Measurements from ENCODE around the gene HIF3A.
"Not testable (repeated sequence)": the region's sequence is repeated elsewhere in the genome, so short reads cannot be mapped to it uniquely, and the experiment has no call there.

Gene HIF3A

DNA sequence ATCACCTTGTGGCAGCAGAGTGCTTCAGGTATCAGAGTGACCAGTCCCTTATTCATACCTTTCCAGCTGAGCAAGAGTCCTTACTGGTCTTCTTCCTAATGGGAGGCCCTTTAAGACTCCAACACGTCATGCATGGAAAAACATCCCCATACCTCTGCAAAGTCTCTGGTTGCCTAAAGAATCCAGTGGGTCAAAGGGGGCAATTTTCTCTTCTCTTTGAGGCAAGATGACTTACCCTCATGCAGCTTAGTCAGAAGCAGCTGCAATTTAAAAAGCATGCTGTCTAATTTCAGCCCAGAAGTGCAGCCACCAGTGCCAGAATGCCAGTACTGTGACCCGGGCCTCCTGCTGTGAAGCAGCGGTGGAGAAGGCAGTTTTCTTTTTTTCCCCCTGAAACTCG lies 68.7 kb downstream of the HIF3A start:
- DNase-seq, result no peak

DNA sequence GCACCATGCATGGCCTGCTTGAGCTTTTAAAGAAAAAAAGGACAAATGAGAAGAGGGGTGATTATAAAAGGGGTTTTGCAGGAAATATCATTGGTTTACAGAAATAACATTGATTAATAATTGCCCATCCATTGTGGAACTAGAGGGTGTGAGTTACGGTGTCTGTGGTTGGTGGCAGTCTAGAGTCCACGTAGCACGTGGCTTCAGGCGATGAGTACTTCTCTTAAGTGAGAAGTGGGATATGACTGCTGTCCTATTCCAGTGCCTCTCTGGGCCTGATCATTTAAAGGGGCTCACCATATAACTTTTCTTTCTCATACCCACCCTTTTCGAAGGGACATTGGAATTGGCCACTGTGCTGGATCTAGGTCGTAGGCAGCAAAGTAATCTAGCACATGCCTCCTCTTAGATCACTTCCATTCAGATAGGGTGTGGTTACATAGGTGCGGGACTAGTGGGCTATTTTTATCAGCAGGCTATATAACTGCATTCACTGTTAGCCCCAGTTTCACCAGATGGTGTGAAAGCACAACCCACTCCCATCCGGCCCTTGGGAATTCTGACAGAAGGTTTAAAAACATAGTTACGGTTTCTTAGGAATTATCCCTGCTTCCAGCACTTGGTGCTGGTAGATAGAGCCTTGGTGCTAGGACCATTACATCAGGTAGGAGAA lies 69.9 kb downstream of the HIF3A start:
- no peak for DNase-seq

DNA sequence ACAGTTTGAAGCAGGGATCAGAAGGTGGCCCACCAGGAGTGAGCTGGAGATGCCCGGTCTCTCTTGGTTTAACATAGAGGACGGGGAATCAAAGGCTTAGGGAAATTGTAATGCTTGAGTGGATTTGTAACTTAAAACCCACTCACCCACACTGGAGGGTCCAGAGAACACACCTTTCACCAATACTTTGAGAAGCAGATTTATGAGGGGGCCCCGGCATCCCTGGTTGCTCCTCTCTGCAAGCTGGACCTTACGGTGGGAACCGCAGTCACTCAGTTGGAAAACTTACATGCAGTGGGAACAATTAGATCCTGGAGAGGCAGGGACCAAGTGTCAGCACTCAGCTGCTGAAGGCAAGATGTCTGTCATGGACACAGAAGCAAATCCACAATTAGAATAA lies 70.6 kb downstream of the HIF3A start:
- DNase-seq, result no peak

DNA sequence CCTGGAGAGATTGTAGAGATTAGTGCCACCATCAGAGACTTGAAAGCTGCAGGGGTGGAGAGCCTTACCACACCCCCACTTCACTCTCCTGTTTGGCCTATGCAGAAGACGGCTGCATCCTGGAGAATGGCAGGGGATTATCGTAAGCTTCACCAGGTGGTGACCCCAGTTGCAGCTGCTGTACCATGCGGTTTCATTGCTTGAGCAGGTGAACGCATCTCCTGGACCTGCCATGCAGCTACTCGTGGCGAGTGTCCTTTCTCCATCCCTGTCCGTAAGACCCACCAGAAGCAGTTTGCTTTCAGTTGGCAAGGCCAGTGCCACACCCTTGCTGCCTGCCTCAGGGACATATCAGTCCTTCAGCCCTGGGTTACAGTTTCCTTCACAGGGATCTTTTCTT lies 71.3 kb downstream of the HIF3A start:
- no peak for DNase-seq

DNA sequence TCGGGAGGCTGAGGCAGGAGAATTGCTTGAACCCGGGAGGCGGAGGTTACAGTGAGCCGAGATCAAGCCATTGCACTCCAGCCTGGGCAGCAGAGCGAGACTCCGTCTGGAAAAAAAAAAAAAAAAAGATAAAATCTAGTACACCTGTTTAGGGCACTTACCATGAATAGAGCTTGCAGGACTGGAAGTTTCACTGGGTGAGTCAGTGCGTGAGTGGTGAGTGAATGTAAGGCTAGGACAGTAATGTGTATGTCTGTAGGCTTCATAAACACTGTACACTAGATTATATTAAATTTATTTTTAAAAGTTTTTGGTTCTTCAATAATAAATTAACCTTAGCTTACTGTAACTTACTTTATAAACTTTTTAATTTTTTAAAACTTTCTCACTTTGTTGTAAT lies 73.0 kb downstream of the HIF3A start:
- DNase-seq, result no peak

DNA sequence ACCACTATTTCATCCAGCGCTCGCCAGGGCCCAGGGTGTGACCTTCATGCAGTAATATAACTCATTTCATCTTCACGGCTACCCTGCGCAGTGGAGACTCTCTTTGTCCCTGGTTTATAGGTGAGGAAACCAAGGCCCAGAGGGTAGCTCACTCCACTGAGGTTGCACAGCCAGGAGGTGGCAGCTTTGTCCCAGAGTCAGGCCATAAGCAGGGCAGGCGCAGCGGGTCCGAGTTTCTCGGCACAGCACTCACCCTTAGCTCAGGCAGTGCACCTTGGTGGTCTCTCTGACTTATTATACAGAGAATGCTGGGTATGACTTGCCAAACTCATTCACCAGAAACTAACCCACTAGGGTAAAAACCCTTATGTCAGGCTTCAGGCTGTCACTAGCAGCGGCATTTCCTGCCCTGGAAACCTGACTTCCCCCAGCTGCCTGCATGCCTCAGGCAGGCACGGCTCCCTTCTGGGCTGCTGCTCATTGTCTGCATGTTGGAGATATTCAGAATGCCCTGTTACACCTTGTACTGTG lies 74.6 kb downstream of the HIF3A start:
- DNase-seq, result no peak

DNA sequence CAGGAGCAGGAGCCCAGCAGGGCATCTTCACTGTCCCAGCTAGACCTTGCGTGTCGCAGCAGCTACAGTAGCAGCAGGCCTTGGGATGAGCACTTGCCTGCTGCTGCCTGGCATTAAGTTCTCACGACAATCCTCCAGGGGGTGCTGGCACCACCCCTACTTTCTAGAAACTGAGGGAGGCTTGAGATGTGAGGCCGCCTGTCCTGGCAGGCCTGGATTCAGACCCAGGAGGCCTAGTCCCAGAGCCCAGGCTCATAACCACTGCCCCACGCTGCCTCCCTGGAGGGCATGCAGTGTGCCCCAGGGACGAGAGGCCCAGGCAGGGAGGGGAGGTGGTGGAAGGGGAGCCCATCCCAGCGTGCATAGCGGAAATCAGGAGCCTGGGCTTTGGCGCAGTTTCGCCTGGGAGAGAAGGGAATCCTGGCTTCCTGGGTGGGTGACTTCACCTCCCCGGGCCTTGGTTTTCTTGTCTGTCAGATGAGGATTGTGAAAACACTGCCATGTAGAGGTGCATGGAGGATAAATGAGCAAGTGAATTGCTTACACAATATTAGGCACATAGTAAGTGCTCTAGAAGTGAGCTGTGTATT lies 76.2 kb downstream of the HIF3A start:
- DNase-seq, result no peak

DNA sequence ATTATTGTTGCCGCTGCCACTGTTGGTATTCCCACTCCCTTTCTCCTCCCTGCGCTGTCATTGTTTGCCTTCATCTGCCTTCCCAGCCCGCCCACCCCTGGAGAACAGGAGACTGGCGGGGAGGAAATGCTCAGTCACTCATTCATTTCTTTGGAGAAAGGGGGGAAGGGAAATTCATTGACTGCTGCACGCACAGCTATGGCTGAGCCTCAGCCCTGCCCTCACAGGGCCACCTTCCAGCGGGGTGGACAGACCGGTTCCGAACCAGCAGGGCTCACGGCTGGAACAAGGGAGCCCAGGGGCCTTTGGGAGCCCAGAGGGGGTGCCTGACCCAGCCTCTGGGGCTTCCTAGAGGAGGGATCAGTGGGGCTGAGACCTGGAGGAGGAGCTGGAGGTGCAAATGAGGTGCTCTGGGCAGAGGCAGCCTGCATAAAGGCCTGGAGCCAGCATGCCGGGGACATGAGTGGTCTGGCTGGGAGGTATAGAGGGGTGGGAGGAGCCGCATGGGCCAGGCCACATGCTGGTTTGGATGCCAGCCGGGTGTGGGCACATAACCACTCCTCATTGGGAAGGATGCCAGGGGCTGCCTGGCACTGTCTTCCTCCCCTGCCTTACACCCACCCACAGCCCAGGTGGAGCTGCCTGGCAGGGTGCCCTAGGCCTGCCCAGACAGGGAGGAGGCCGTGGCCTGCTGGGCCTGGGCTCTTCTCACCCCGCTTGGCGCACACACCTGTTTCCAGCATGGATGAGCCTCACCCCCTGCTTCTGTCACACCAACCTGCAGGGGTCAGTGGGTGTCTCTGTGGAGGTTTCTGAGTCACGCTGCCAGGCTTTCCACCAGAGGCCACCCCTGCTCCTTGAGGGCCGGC lies 76.9 kb downstream of the HIF3A start:
- DNase-seq, result no peak

DNA sequence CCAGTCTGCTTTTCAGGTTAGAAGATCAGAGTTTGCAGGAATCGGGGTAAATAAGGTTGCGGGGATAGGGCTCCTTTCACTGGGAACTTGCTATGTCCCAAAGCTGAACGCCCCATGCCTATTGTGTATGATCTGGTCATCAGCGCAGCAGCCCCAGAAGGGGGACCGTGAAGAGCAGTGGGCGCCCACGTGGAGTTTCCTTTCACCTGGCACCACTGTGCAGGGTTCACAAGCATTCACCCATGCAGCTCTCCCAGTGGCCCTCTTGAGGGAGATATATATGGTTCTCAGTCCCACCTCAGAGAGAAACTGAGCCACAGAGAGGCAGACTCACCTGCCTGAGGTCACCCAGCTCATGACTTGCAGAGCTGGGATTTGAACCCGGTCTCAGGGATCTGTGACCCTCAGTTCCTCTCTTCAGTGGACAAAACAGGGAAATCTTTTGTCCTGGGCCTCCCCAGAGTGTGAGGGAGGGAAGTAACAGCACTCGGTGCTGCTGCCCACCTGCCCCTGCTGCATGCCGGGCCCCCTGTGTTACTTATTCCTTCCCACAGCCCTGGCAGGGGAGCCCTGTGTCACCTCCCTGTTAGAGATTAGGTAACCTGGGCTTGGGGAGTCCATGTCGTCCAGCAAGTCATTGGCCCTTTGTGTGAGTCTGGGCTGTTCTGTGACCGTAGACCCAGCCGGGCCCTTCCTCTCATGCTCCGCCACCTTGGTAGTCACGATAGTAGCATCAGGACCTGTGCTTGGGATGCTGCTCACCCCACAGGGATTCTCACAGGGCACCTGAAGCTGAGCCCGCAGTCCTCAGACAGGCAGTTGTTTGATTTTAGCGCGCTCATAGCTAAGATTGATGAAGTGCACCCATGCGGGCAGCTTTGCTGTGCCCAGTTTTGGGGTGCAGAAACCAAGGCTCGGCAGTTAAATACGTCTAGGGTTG lies 78.0 kb downstream of the HIF3A start:
- no peak for DNase-seq

DNA sequence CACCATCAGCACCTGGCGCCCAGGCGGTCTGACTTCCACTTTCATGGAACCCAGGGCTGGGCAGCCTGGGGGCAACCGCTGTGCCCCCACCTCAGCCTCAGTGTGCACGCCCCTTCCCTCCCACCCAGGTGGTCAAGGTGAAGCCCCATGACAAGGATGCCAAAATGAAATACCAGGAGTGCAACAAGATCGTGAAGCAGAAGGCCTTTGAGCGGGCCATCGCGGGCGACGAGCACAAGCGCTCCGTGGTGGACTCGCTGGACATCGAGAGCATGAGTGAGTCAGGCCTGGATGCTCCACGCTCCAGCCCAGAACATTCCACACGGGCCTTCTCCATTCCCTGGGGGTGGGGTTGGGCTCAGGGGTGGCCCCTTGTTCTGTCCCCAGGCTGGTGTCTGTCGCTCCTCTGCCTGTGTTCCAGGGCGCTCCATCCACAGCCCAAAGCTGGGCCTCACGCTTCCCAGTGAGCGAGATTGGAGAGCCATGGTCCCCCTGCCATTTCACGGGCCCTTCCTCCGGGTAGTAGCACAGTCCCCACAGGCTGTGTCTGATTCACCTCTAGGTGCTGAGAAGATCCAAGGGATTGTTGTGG lies 78.7 kb downstream of the HIF3A start:
- not testable (repeated sequence) for DNase-seq

DNA sequence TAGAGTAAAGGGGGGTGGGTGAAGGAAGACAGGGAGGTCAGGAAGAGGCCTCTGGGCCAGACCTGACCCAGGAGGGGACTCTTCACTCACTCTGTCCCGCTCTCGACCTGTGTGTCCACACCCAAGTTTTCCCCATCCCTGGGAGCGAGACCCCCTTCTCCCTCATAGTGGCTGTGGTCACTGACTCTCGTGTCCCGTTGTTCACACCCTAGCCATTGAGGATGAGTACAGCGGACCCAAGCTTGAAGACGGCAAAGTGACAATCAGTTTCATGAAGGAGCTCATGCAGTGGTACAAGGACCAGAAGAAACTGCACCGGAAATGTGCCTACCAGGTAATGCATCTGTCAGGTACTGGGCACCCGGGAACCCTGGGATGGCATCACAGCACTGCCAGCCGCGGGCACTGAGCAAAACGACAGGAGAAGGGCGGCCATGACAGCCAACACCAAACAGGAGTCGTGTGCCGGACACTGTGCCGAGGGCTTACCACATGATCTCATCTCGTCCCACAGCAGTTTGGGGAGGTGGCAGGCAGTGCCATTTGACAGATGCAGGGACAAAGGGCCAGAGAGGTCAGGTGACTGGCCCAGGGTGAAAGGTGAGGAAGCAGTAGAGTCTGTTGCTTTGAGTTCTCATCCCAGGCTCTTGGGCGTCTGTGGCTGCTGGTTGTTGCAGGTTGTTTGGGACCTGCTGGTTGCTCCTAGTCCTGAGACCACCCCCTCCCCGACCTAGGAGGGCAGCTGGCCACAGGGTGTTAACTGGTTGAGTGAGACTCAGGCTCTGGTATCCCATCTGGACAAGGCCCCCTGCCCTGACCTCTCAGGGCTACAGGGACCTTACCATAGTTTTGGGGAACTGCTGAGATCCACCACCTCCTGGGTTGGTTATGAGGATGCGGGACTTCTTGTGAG lies 79.7 kb downstream of the HIF3A start:
- no peak for DNase-seq

DNA sequence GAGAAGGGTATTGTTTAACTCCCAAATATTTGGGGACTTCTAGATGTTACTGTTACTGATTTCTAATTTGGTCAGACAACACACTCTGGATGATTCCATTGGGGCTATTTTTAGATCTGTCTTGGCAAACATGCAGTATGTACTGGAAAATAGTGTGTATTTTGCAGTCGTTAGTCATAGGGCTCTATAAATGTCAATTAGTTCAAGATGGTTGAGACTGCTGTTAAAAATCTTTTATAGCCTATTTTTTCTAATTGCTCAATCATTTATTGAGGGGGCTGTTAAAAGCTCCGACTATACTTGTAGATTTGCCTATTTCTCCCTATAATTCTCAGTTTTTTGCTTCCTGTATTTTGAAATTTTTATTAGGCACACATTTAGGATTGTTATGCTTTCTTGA lies 81.4 kb downstream of the HIF3A start:
- DNase-seq, result no peak

DNA sequence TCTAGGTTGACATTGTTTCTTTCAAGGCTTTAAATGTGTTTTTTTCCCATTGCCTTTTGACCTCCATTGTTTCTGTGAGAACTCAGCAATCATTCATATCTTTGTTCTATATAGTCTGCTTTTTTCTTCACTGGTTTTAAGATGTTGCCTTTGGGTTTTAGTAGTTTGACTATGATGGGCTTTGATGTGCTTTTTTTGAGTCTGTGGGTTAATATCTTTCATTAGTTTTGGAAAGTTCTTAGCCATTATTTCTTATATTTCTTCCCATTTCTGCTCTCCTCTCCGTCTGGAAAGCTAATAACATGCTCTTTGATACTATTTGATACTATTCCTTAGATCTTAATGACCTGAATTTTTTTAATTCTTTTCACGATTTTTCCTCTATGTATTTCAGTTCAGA lies 83.8 kb downstream of the HIF3A start:
- no peak for DNase-seq

DNA sequence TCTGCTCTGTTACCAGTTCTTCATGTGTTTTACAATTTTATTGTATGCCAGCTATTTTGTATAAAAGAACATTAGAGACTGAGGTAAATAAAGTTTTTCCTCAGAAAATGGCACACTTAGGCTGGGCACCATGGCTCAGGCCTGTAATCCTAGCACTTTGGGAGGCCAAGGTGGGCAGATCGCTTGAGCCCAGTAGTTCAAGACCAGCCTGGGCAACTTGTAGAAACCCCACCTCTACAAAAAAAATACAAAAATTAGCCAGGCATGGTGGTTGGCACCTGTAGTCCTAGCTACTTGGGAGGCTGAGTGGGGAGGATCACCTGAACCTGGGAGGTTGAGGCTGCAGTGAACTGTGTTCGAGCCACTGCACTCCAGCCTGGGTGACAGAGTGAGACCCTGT lies 84.5 kb downstream of the HIF3A start:
- no peak for DNase-seq

DNA sequence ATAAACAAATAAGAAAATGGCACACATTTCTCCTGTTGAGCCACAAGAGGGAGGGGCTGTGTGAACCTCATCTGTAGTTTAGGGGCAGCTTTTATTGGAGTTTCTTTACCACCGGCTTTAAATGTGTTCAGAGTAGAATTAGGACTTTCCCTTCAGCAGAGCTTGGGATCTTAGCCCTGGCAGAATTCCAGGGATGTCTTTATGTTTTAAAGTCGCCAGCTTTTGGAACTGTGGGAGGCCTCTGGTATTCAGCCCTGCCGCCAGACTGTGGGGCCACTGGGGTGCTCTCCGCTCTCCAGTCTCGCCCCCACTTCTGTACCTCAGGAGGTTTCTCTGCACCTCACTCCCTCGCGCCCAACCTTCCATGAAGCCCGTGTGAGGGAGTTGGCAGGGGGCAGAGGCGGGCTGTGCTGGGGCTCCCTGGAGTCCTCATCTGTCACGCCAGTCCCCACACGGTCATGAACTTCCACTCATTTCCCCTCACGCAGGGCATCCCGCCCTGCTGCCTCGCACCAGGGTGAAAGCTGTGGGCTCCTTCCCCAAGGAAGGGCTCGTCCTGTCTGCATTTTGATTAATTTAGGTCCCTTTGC lies 85.0 kb downstream of the HIF3A start:
- DNase-seq, result no peak

DNA sequence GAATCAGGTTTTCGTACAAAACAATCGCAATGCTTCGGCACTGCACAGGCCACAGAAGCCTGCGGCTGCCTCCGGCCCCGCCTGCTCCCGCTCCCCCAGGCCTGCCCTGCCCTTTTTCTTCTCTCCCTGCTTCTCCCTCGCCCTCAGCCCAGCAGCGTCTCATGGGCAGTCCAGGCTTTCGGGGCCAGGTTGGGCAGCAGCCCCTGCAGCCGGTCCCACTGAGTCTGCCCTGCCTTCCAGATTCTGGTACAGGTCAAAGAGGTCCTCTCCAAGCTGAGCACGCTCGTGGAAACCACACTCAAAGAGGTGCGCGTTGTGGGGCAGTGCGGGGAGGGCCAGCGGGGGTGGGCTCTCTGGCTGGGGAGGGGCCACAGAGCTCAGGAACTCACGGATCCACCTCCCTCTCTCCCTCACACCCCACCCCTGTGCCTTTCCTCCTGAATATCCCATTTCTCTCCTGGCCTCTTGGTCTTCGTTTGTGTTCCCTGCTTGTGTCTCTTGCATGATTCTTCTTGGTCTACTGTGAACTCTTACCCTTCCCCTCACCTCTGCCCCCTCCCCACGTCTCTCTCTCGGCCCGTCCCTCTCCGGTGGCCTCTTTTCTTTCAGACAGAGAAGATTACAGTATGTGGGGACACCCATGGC lies 86.5 kb downstream of the HIF3A start:
- no peak for DNase-seq

DNA sequence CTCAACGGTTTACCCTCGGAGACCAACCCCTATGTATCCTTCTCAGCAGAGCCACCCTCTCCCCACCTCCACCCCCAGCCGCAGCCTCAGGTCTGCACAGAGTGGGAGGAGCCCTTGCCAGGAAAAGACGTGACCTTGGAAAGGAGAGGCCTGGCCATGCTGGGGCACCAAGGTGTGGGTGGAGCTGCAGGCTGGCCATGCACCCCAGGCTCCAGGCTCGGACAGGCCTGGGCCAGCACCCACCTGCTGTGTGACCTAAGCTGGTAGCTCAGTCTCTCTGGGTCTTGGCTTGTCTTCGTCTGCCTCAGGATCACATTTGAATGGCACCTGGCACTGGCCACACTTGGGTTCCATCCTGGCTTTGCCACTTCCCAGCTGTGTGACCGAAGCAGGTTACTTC lies 87.0 kb downstream of the HIF3A start:
- no peak for DNase-seq

DNA sequence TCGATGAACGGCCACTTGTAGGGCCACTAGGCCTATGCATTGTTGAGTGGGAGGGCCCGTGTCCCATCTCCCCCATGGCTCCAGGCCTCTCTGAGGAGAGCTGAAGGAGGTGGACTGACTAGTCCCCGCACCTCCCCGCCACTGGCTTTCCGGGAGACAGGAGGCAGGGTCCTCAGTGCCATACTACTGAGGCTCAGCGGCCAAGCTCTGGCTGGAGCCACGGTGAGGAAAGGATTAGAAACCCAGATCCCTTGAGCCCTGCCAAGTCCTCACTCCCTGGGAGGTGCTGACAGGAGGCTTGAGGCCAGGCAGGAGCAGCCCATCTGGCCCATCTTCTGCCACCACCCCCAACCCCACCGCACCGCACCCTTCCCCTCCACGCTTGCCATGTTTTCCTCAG lies 87.6 kb downstream of the HIF3A start:
- DNase-seq, result no peak

DNA sequence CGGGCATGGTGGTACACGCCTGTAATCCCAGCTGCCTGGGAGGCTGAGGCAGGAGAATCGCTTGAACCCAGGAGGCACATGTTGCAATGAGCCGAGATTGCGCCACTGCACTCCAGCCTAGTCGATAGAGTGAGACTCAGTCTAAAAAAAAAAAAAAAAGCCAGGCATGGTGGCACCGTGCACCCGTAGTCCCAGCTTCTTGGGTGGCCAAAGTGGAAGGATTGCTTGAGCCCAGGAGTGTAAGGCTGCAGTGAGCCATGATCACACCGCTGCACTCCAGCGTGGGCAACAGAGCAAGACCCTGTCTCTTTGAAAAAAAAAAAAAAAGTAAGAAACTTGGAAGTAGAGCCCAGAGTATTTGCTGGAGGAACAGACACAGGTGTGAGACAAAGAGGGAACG lies 88.8 kb downstream of the HIF3A start:
- peak; percentile 37 for DNase-seq

DNA sequence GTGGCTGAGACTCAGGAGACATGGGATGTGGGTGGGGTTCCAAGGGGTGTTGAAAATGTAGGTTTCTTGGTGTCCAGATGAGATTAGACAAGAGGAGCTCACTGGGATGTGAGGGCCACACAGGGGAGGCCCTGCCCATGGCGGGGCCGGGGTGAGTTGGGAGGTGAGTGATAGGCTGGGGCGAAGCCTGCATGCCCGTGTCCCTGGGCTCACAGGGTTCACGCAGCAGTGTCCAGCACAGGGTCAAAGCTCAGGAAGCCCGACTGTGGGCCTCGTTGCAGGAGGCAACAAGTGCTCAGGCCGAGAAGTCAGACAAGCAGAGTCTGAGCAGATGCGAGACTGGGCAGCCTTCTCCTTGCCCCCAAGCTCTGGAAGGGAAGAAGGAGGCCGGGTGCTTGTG lies 89.3 kb downstream of the HIF3A start:
- DNase-seq, result no peak
